ENCODE results near the gene CNTN1. TPM values are rescaled to one million over a fixed set of nuclear protein-coding genes. Genes with fewer than 3 reads are reported as not detected.

CNTN1 gene
- total and polyA plus RNA-seq, 2 of the 4 experiments (the other 2 are of a cell fraction): 0.10 to 0.18 TPM

GRCh38 chr12:40996091-40996490, 303.9 kb downstream of the CNTN1 start:
- intact Hi-C loops (cut with micrococcal nuclease) (no loop called here), dilution Hi-C loops (cut with HindIII; ENCODE audit: low sequenced_read_pairs, unreplicated experiment) (no loop called here), in situ Hi-C loops (cut with MboI; ENCODE audit: low sequenced_read_pairs) (no loop called here)
- Histone ChIP-seq H3K27ac (ENCODE audit: insufficient read depth, low read length) (no peak overlapping the region), H3K9me3 (ENCODE audit: control insufficient read depth, insufficient read depth, low read length) (no peaks in the 10 kb centered on the region), H2BK5ac (ENCODE audit: low read depth, low read length, poor library complexity, severe bottlenecking) (no peak overlapping the region), H2BK20ac (ENCODE audit: low read depth, low read length) (no peak overlapping the region), H3K9me1 (ENCODE audit: insufficient read depth, low read length) (no peaks in the 10 kb centered on the region), H4K20me1 (ENCODE audit: insufficient read depth, low read length) (no peaks in the 10 kb centered on the region), H3K4ac (ENCODE audit: low read depth, low read length) (no peak overlapping the region), H3K56ac (ENCODE audit: extremely low read depth, insufficient read depth, low read length) (no peak overlapping the region), H4K91ac (ENCODE audit: insufficient read depth, low read depth, low read length) (no peak overlapping the region), H3K4me1 (ENCODE audit: control insufficient read depth, insufficient read depth, low read length) (no peaks in the 10 kb centered on the region), H3K79me1 (ENCODE audit: low read depth in 1 of 2, low read length in 2 of 2) (no peaks in the 10 kb centered on the region), H2AK5ac (ENCODE audit: low read depth, low read length) (no peak overlapping the region), H4K8ac (ENCODE audit: low read depth in 2 of 2, low read length in 2 of 2) (no peak overlapping the region), H2BK120ac (ENCODE audit: low read depth, low read length) (no peak overlapping the region), H3K23ac (ENCODE audit: low read depth, low read length) (no peak overlapping the region), H3K27me3 (ENCODE audit: control insufficient read depth, insufficient read depth, low read length) (no peaks in the 10 kb centered on the region), H3K4me3 (ENCODE audit: insufficient read depth, low read depth, low read length) (no peak overlapping the region), H3K9ac (ENCODE audit: low read depth, low read length) (no peak overlapping the region), H2AFZ (replicated peaks; ENCODE audit: low read length, poor library complexity) (no peak overlapping the region), H3K36me3 (ENCODE audit: control insufficient read depth, insufficient read depth, low read length) (no peaks in the 10 kb centered on the region), H4K5ac (ENCODE audit: low read depth, low read length) (no peak overlapping the region), H2BK15ac (ENCODE audit: low read depth, low read length) (no peak overlapping the region), H3K4me2 (ENCODE audit: low read depth, low read length) (no peak overlapping the region), H3K18ac (ENCODE audit: low read depth, low read length) (no peak overlapping the region), H3K14ac (replicated peaks; ENCODE audit: low read depth, low read length) (no peak overlapping the region), H2AK9ac (replicated peaks; ENCODE audit: low read depth, low read length, poor library complexity) (no peak overlapping the region)
- POLR2A ChIA-PET (ENCODE audit: unreplicated experiment): no interaction called here
- no peak for ATAC-seq (ENCODE audit: low read depth)
- CTCF ChIA-PET: no interaction called here
- no CpG with 5 or more reads among the region's 4 CpGs for WGBS, 2 experiments (ENCODE audit: extremely low coverage in 2 of 2, insufficient read length in 1 of 2)
- TF ChIP-seq MAFK (IDR thresholded peaks at IDR 0.05; ENCODE audit: low read depth, low read length) (no peak), NFE2L2 (IDR thresholded peaks at IDR 0.05; ENCODE audit: low read depth, low read length) (no peak), USF2 (IDR thresholded peaks at IDR 0.05; ENCODE audit: low read depth, low read length) (no peak), MXI1 (IDR thresholded peaks at IDR 0.05; ENCODE audit: borderline replicate concordance, low read depth, low read length) (no peak), MAZ (IDR thresholded peaks at IDR 0.05; ENCODE audit: borderline replicate concordance, low read depth, low read length) (no peak), BHLHE40 (IDR thresholded peaks at IDR 0.05; ENCODE audit: low read depth, low read length) (no peak), CEBPB (IDR thresholded peaks at IDR 0.05; ENCODE audit: low read depth, low read length) (no peak), RAD21 (IDR thresholded peaks at IDR 0.05; ENCODE audit: low read length) (no peak), FOS (IDR thresholded peaks at IDR 0.05; ENCODE audit: low read depth, low read length) (no peak)
- TF ChIP-seq, protein P1, sequence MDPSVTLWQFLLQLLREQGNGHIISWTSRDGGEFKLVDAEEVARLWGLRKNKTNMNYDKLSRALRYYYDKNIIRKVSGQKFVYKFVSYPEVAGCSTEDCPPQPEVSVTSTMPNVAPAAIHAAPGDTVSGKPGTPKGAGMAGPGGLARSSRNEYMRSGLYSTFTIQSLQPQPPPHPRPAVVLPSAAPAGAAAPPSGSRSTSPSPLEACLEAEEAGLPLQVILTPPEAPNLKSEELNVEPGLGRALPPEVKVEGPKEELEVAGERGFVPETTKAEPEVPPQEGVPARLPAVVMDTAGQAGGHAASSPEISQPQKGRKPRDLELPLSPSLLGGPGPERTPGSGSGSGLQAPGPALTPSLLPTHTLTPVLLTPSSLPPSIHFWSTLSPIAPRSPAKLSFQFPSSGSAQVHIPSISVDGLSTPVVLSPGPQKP (IDR thresholded peaks at IDR 0.05; ENCODE audit: borderline replicate concordance, low read depth, low read length): no peak
- BruUV-seq (replicated peaks): no TSS peak
- DNase-seq: no peak

All from IMR-90 (cell line).